Endodermal cell (in vitro differentiated cells): ENCODE measurements around the gene ARFIP1. TPM values are rescaled to one million over a fixed set of nuclear protein-coding genes. Genes with fewer than 3 reads are reported as not detected.

ENCODE experiments used
- DNase-seq: peaks from one replicate; pipeline ENCODE4 v3.0.0-alpha.2; 2017
- H3K27ac ChIP-seq: 2 replicates; pipeline ENCODE4 v1.5.1; 2013; ENCODE audit warnings: mild to moderate bottlenecking, low read depth, low read length, moderate library complexity
- H3K27me3 ChIP-seq: 2 replicates; pipeline ENCODE4 v1.6.1; 2013; ENCODE audit warnings: mild to moderate bottlenecking, low read length, moderate library complexity; ENCODE audit not compliant: insufficient read depth, control insufficient read depth, poor library complexity, severe bottlenecking
- H3K36me3 ChIP-seq: 2 replicates; pipeline ENCODE4 v1.7.0; 2013; ENCODE audit warnings: mild to moderate bottlenecking, low read length, moderate library complexity; ENCODE audit not compliant: control insufficient read depth, insufficient read depth
- H3K4me1 ChIP-seq: one replicate; pipeline ENCODE4 v1.7.0; 2013; ENCODE audit warnings: low read length; ENCODE audit not compliant: control insufficient read depth, insufficient read depth
- H3K4me3 ChIP-seq: 2 replicates; pipeline ENCODE4 v1.5.1; 2013; ENCODE audit warnings: mild to moderate bottlenecking, low read length, moderate library complexity
- H3K9ac ChIP-seq: 2 replicates; pipeline ENCODE4 v1.6.1; 2013; ENCODE audit warnings: mild to moderate bottlenecking, low read length, moderate library complexity; ENCODE audit not compliant: poor library complexity, severe bottlenecking; ENCODE audit errors: extremely low read depth
- H3K9me3 ChIP-seq: 2 replicates; pipeline ENCODE4 v1.6.1; 2013; ENCODE audit warnings: mild to moderate bottlenecking, low read length, moderate library complexity; ENCODE audit not compliant: control insufficient read depth
- H3K27ac Mint-ChIP-seq: 2 replicates; pipeline ENCODE4 v1.8.0; 2020; ENCODE audit warnings: mixed read lengths
- H3K27me3 Mint-ChIP-seq: 2 replicates; pipeline ENCODE4 v1.8.0; 2021; ENCODE audit warnings: mild to moderate bottlenecking, mixed read lengths; ENCODE audit not compliant: insufficient read depth
- H3K36me3 Mint-ChIP-seq: 2 replicates; pipeline ENCODE4 v1.8.0; 2020; ENCODE audit warnings: low read depth, mixed read lengths
- H3K4me1 Mint-ChIP-seq: 2 replicates; pipeline ENCODE4 v1.8.0; 2020; ENCODE audit warnings: mixed read lengths
- H3K4me3 Mint-ChIP-seq: 2 replicates; pipeline ENCODE4 v1.8.0; 2020; ENCODE audit warnings: mild to moderate bottlenecking, moderate library complexity, mixed read lengths
- H3K9me3 Mint-ChIP-seq: 2 replicates; pipeline ENCODE4 v1.8.0; 2020; ENCODE audit warnings: mild to moderate bottlenecking, mixed read lengths
- WGBS, 2 experiments: methylation state at CpG; one replicate each; pipeline versions ENCODE4 v1.1.5 to v1.1.7; 2013; ENCODE audit warnings: missing lambda C conversion rate in 2 of 2, mixed read lengths in 1 of 2; ENCODE audit not compliant: insufficient coverage in 1 of 2, insufficient read length in 1 of 2; 5-methylcytosine and 5-hydroxymethylcytosine counted together
- total RNA-seq, 2 donors: library from RNA; stranded (reverse); fragmentation: NEBNext Ultra II Directional in 1 of 2; extraction: Animal tissue kit (Norgen Biotek cat#: 25700) in 1 of 2; gene quantifications; 2 replicates in 1 of 2; 3 replicates in 1 of 2; pipeline ENCODE4 v1.2.1, GENCODE V29; 2021
- TF ChIP-seq, protein P1 (sequence below): fragments of 200-600 bp; sonication (generic); conservative IDR thresholded peaks from 2 replicates; pipeline ENCODE4 v1.5.0; 2021; ENCODE audit warnings: antibody characterized with exemption, mild to moderate bottlenecking

Gene ARFIP1
- total RNA-seq, 2 donors from 2014 or later, result 34.3 to 39.4 TPM

- H3K27ac ChIP-seq, result no peak overlapping the region
- TF ChIP-seq, protein P1, sequence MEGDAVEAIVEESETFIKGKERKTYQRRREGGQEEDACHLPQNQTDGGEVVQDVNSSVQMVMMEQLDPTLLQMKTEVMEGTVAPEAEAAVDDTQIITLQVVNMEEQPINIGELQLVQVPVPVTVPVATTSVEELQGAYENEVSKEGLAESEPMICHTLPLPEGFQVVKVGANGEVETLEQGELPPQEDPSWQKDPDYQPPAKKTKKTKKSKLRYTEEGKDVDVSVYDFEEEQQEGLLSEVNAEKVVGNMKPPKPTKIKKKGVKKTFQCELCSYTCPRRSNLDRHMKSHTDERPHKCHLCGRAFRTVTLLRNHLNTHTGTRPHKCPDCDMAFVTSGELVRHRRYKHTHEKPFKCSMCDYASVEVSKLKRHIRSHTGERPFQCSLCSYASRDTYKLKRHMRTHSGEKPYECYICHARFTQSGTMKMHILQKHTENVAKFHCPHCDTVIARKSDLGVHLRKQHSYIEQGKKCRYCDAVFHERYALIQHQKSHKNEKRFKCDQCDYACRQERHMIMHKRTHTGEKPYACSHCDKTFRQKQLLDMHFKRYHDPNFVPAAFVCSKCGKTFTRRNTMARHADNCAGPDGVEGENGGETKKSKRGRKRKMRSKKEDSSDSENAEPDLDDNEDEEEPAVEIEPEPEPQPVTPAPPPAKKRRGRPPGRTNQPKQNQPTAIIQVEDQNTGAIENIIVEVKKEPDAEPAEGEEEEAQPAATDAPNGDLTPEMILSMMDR, result no peak
- DNase-seq, result no peak
- no peaks in the 10 kb centered on the region for H3K36me3 ChIP-seq
- peaks cover 8% of the 10 kb centered on the region for H3K9me3 ChIP-seq
- WGBS, 2 experiments, result 94% methylated on average over 1 of the region's 1 CpG; no CpG with 5 or more reads in 1 of the 2 experiments
- H3K9me3 Mint-ChIP-seq, result peaks cover 15% of the 10 kb centered on the region
- peaks cover 10% of the 10 kb centered on the region for H3K36me3 Mint-ChIP-seq
- H3K4me3 Mint-ChIP-seq, result no peak overlapping the region
- H3K27ac Mint-ChIP-seq, result peak overlapping the region; percentile 44
- no peaks in the 10 kb centered on the region for H3K27me3 ChIP-seq
- H3K9ac ChIP-seq, result no peak overlapping the region
- H3K4me1 ChIP-seq, result peaks cover 9% of the 10 kb centered on the region
- H3K4me3 ChIP-seq, result no peak overlapping the region
- no peaks in the 10 kb centered on the region for H3K27me3 Mint-ChIP-seq
- H3K4me1 Mint-ChIP-seq, result peaks cover 32% of the 10 kb centered on the region
These were observed 146.1 kb downstream of the ARFIP1 start for GRCh38 chr4:152925851-152926250.

DNA sequence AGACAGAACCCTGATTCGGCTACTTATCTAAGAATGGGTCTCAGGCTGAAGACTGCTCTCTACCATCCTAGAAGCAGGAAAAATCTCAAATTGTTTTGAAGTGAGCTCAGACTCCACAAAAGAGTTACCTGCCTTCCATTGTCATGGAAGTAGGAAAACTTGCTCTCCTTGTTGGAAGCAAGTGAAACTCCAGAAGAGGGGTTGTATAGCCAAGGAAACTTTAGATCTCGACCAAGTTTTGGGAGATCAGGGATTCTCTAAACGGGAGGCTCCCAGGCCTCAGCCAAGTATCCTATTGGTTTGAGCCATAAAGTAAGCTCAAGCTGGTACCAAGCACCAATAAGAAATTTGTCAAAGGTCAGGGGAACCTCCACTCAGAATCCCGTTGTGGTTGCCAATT is 147.2 kb downstream of the ARFIP1 start:
- Mint-ChIP-seq H3K4me1 (peaks cover 38% of the 10 kb centered on the region), H3K4me3 (no peak overlapping the region), H3K27me3 (no peaks in the 10 kb centered on the region), H3K36me3 (peaks cover 5% of the 10 kb centered on the region), H3K27ac (no peak overlapping the region), H3K9me3 (peaks cover 7% of the 10 kb centered on the region)
- Histone ChIP-seq H3K27me3 (no peaks in the 10 kb centered on the region), H3K27ac (no peak overlapping the region), H3K4me1 (peaks cover 9% of the 10 kb centered on the region), H3K9me3 (no peaks in the 10 kb centered on the region), H3K36me3 (no peaks in the 10 kb centered on the region), H3K9ac (no peak overlapping the region), H3K4me3 (no peak overlapping the region)
- DNase-seq, result peak; percentile 51
- WGBS, 2 experiments, result 82 to 87% methylated on average over 4 of the region's 4 CpGs
- TF ChIP-seq, protein P1, result no peak

DNA sequence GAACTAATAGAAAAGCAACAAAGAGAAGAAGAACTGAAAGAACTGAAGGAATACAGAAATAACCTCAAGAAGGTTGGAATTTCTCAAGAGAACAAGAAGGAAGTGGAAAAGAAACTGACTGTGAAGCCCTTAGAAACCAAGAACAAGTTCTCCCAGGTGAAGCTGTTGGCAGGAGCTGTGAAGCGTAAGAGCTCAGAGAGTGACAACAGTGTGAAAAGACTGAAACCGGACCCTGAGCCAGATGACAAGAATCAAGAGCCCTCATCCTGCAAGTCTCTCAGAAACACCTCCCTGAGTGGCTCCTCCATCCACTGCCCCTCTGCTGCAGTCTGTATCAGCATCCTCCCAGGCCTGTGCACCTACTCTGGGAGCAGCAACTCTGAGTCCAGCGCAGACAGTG is 148.0 kb downstream of the ARFIP1 start:
- TF ChIP-seq, protein P1, result no peak
- Histone ChIP-seq H3K4me3 (no peak overlapping the region), H3K36me3 (no peaks in the 10 kb centered on the region), H3K9me3 (no peaks in the 10 kb centered on the region), H3K9ac (no peak overlapping the region), H3K27ac (no peak overlapping the region), H3K4me1 (peaks cover 9% of the 10 kb centered on the region), H3K27me3 (no peaks in the 10 kb centered on the region)
- 82 to 92% methylated on average over 3 of the region's 3 CpGs for WGBS, 2 experiments
- H3K9me3 Mint-ChIP-seq, result peaks cover 6% of the 10 kb centered on the region
- no peak overlapping the region for H3K27ac Mint-ChIP-seq
- H3K4me3 Mint-ChIP-seq, result no peak overlapping the region
- no peak for DNase-seq
- H3K4me1 Mint-ChIP-seq, result peaks cover 38% of the 10 kb centered on the region
- H3K27me3 Mint-ChIP-seq, result peaks cover under 1% of the 10 kb centered on the region
- H3K36me3 Mint-ChIP-seq, result peaks cover 4% of the 10 kb centered on the region
